HEK293 (cell line): ENCODE results near the gene ACAD8.

Experiments
- CTCF ChIA-PET: fragments of 350-600 bp; formaldehyde crosslinking; extraction: SDS; loops from one replicate; lab custom pipeline; 2021; ENCODE audit warnings: antibody characterized with exemption; lab: Yijun Ruan, JAX
- POLR2A ChIA-PET: fragments of 300-600 bp; formaldehyde crosslinking; extraction: SDS; loops from one replicate; lab custom pipeline; 2020; ENCODE audit warnings: antibody characterized with exemption, inconsistent platforms; lab: Yijun Ruan, JAX
- H3K27ac ChIP-seq: fragments of 200-500 bp; sonication (Bioruptor generic); 2 replicates; pipeline ENCODE4 v1.5.1; 2014; ENCODE audit warnings: low read depth, low read length, control low read depth, inconsistent platforms; ENCODE audit errors: extremely low read depth
- H3K36me3 ChIP-seq, 2 experiments: fragments of 200-500 bp in 1 of 2; sonication (Bioruptor generic) in 1 of 2; 1 replicate in 1 of 2; 2 replicates in 1 of 2; pipeline ENCODE4 v1.5.1; 2014 to 2017; ENCODE audit warnings: inconsistent platforms in 2 of 2, low read length in 2 of 2; ENCODE audit not compliant: control insufficient read depth in 2 of 2, insufficient read depth in 1 of 2
- H3K4me1 ChIP-seq: fragments of 200-500 bp; sonication (Bioruptor generic); 2 replicates; pipeline ENCODE4 v1.5.1; 2014; ENCODE audit warnings: mild to moderate bottlenecking, low read length, inconsistent platforms; ENCODE audit not compliant: control insufficient read depth, insufficient read depth
- H3K4me3 ChIP-seq: 2 replicates; pipeline ENCODE4 v1.5.1; 2011; ENCODE audit warnings: low read depth, mild to moderate bottlenecking, control low read depth, low read length, moderate library complexity
- H3K9me3 ChIP-seq: fragments of 200-500 bp; sonication (Bioruptor generic); 2 replicates; pipeline ENCODE4 v1.5.1; 2014; ENCODE audit warnings: low read depth, low read length, inconsistent platforms; ENCODE audit not compliant: control insufficient read depth, insufficient read depth
- BCL6B ChIP-seq: fragments of 450-650 bp; formaldehyde crosslinking; IDR thresholded peaks from 2 replicates; pipeline ENCODE4 v1.5.1; 2017; ENCODE audit warnings: missing biosample characterization, missing genetic modification characterization
- GLI2 ChIP-seq: fragments of 450-650 bp; formaldehyde crosslinking; IDR thresholded peaks from 2 replicates; pipeline ENCODE4; 2017; ENCODE audit warnings: missing biosample characterization, missing genetic modification characterization, low read depth, borderline replicate concordance
- HOXA7 ChIP-seq: sonication (generic); formaldehyde crosslinking; IDR thresholded peaks from 2 replicates; pipeline ENCODE4 v1.8.1; 2022; ENCODE audit warnings: missing genetic modification reagents, borderline replicate concordance
- PATZ1 ChIP-seq: fragments of 450-650 bp; formaldehyde crosslinking; IDR thresholded peaks from 2 replicates; pipeline ENCODE4 v1.5.1; 2016; ENCODE audit warnings: missing biosample characterization, missing genetic modification characterization
- ZBTB10 ChIP-seq: fragments of 450-650 bp; formaldehyde crosslinking; IDR thresholded peaks from 2 replicates; pipeline ENCODE4 v1.5.1; 2016; ENCODE audit warnings: missing biosample characterization, missing genetic modification characterization
- ZBTB6 ChIP-seq: fragments of 450-650 bp; formaldehyde crosslinking; IDR thresholded peaks from 2 replicates; pipeline ENCODE4 v1.5.1; 2017; ENCODE audit warnings: missing biosample characterization, missing genetic modification characterization
- ZNF157 ChIP-seq: fragments of 450-650 bp; formaldehyde crosslinking; IDR thresholded peaks from 2 replicates; pipeline ENCODE4 v1.5.1; 2016; ENCODE audit warnings: missing biosample characterization, missing genetic modification characterization
- ZNF266 ChIP-seq: fragments of 450-650 bp; formaldehyde crosslinking; IDR thresholded peaks from 2 replicates; pipeline ENCODE4 v1.5.1; 2016; ENCODE audit warnings: missing biosample characterization, missing genetic modification characterization, low read depth
- ZNF324 ChIP-seq: fragments of 450-650 bp; formaldehyde crosslinking; IDR thresholded peaks from 2 replicates; pipeline ENCODE4 v1.5.1; 2016; ENCODE audit warnings: missing biosample characterization, missing genetic modification characterization
- ZNF48 ChIP-seq: fragments of 450-650 bp; formaldehyde crosslinking; IDR thresholded peaks from 2 replicates; pipeline ENCODE4 v1.5.1; 2016; ENCODE audit warnings: missing biosample characterization, missing genetic modification characterization
- ZNF561 ChIP-seq: fragments of 450-650 bp; IDR thresholded peaks from 2 replicates; pipeline ENCODE4 v1.5.1; 2018; ENCODE audit warnings: missing biosample characterization, missing genetic modification characterization, borderline replicate concordance
- ZNF596 ChIP-seq: fragments of 450-650 bp; IDR thresholded peaks from 2 replicates; pipeline ENCODE4 v1.5.0; 2018; ENCODE audit warnings: missing biosample characterization, mild to moderate bottlenecking, missing genetic modification characterization, moderate library complexity
- ZNF624 ChIP-seq: fragments of 450-650 bp; formaldehyde crosslinking; IDR thresholded peaks from 2 replicates; pipeline ENCODE4 v1.5.1; 2017; ENCODE audit warnings: missing biosample characterization, missing genetic modification characterization
- ZNF707 ChIP-seq: fragments of 450-650 bp; formaldehyde crosslinking; IDR thresholded peaks from 2 replicates; pipeline ENCODE4 v1.5.1; 2016; ENCODE audit warnings: missing biosample characterization, missing genetic modification characterization
- ZSCAN30 ChIP-seq: fragments of 450-650 bp; IDR thresholded peaks from 2 replicates; pipeline ENCODE4 v1.5.1; 2018; ENCODE audit warnings: missing biosample characterization, mild to moderate bottlenecking, missing genetic modification characterization, moderate library complexity
- ZSCAN4 ChIP-seq: fragments of 450-650 bp; formaldehyde crosslinking; IDR thresholded peaks from 2 replicates; pipeline ENCODE4 v1.5.1; 2017; ENCODE audit warnings: missing biosample characterization, missing genetic modification characterization
- ZSCAN5A ChIP-seq: fragments of 450-650 bp; formaldehyde crosslinking; IDR thresholded peaks from 2 replicates; pipeline ENCODE4 v1.5.1; 2016; ENCODE audit warnings: missing biosample characterization, missing genetic modification characterization
- ZXDB ChIP-seq: fragments of 450-650 bp; formaldehyde crosslinking; IDR thresholded peaks from 2 replicates; pipeline ENCODE4 v1.5.1; 2016; ENCODE audit warnings: missing biosample characterization, missing genetic modification characterization

The ACAD8 gene

GRCh38 chr11:134243913-134244312 is 9.5 kb upstream of the ACAD8 start (continued):
- no peak for TF ChIP-seq ZBTB10
- TF ChIP-seq ZNF624, result no peak
- TF ChIP-seq ZNF266 (tag by site-specific recombination), result no peak
- no peak for TF ChIP-seq ZXDB
- TF ChIP-seq GLI2 (tag by site-specific recombination), result no peak

GRCh38 chr11:134244593-134244992 is 8.8 kb upstream of the ACAD8 start:
- Histone ChIP-seq H3K36me3 (peaks cover 0 to 95% of the 10 kb centered on the region in 2 experiments; a peak in 1 of 3 replicates), H3K4me3 (no peak overlapping the region), H3K4me1 (no peaks in the 10 kb centered on the region), H3K9me3 (no peaks in the 10 kb centered on the region), H3K27ac (no peak overlapping the region)
- TF ChIP-seq HOXA7 (no peak), ZSCAN4 (tag by site-specific recombination) (no peak), BCL6B (tag by site-specific recombination) (no peak)
- ChIA-PET POLR2A (interaction anchor here (0.7 to 2.3 kb wide), 2 partner anchors 9 to 20 kb away, joined by 3 to 10 read pairs; partner anchors contain the start of genes ACAD8, NCAPD3 and VPS26B), CTCF (interaction anchor here (0.6 to 2.2 kb wide), 7 partner anchors 10 to 1794 kb away, joined by 3 to 8 read pairs (median 3); partner anchors contain the start of gene VPS26B)

GRCh38 chr11:134245434-134245833 is 7.9 kb upstream of the ACAD8 start:
- CTCF ChIA-PET, result interaction anchor here (0.7 to 2.2 kb wide), 2 partner anchors 20 to 176 kb away, joined by 3 to 8 read pairs; partner anchors contain the start of gene VPS26B
- POLR2A ChIA-PET, result interaction anchor here (2.3 kb wide), 1 partner anchor 21 kb away, joined by 10 read pairs; the partner anchor contains the start of genes NCAPD3 and VPS26B
- H3K36me3 ChIP-seq, result peaks cover 0 to 95% of the 10 kb centered on the region in 2 experiments; a peak in 1 of 3 replicates

GRCh38 chr11:134246100-134246499 is 7.3 kb upstream of the ACAD8 start:
- no peaks in the 10 kb centered on the region for H3K9me3 ChIP-seq
- ChIA-PET CTCF (interaction anchor here (0.7 kb wide), 1 partner anchor 177 kb away, joined by 3 read pairs; no protein-coding TSS in a partner anchor), POLR2A (no interaction called here)
- TF ChIP-seq ZNF561 (no peak), PATZ1 (tag by site-specific recombination) (no peak), ZSCAN5A (no peak), ZNF324 (tag by site-specific recombination) (no peak), ZBTB6 (tag by site-specific recombination) (no peak), ZNF48 (no peak)
- H3K4me1 ChIP-seq, result no peaks in the 10 kb centered on the region
- H3K4me3 ChIP-seq, result no peak overlapping the region
- H3K27ac ChIP-seq, result no peak overlapping the region
- H3K36me3 ChIP-seq, result peaks cover 0 to 96% of the 10 kb centered on the region in 2 experiments; a peak in 1 of 3 replicates

More at GRCh38 chr11:134245434-134245833, 7.9 kb upstream of the ACAD8 start:
- Histone ChIP-seq H3K27ac (no peak overlapping the region), H3K4me3 (no peak overlapping the region), H3K9me3 (no peaks in the 10 kb centered on the region), H3K4me1 (no peaks in the 10 kb centered on the region)
- TF ChIP-seq ZSCAN30, result no peak
- TF ChIP-seq ZNF596 (tag by site-specific recombination), result no peak
- no peak for TF ChIP-seq ZNF707
- TF ChIP-seq ZNF157 (tag by site-specific recombination), result no peak
